GM21360 (cell line): ENCODE data around the gene GUCY1A2.

ENCODE experiments used
- ATAC-seq: cut with Tn5 transposase; IDR thresholded peaks from one replicate; pipeline ENCODE4 v1.9.1; 2021; ENCODE audit warnings: mild to moderate bottlenecking, moderate library complexity; ENCODE audit not compliant: unreplicated experiment

The GUCY1A2 gene

DNA sequence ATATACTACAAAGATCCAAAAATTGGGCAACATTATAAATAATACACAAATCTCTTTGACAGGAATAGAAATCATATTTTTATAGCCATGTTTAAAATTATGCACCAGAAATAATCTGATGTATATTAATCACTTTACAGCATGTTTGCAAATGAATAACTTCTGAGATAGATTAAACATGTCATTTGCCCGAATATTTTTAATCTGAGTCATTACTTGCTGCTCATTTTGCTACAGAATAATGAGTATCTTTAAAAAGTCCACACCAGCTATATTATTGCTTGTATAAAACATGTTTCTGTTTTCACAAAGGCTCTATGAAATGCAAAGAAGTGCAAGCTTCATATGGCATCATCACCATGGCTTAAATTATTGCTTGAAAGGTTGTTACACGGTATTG is 336.8 kb downstream of the GUCY1A2 start:
- ATAC-seq: no peak

DNA sequence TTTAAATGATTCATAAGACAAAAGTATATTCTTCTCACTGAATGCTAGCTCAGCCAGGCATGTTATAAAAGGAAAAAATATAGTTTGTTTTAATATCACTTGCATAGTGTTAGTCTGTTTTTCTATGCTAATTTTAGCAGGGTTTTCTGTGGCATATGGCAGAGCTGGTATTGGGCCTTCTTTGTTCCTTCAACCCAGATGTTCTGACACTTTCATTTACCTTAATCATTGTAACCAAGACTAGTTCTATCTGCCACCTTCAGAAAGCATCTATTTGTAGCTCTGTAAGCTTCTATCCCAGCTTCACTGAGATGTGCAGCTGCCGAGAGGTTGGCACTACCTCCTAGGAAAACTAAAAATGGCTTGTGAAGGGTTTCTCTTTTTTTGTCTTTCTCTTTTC is 338.7 kb downstream of the GUCY1A2 start:
- no peak for ATAC-seq

DNA sequence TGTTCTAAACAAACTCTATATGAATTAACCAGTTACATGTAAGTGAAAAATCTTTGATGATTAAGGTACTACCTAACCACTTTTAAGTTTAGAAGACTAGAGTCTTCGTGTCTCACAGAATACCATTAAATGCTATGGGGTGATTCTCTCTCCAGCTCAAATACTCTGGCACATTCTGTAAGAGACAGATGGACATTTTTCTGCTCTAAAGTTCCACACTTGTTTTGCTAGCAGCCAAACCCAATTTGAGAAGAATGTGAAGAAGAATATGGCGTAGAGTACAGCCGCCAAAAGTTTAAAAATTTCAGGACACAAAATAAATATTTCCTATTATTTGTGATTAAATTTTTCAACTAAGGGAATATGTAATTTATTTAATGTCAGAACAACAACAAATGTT is 339.1 kb downstream of the GUCY1A2 start:
- ATAC-seq: no peak

DNA sequence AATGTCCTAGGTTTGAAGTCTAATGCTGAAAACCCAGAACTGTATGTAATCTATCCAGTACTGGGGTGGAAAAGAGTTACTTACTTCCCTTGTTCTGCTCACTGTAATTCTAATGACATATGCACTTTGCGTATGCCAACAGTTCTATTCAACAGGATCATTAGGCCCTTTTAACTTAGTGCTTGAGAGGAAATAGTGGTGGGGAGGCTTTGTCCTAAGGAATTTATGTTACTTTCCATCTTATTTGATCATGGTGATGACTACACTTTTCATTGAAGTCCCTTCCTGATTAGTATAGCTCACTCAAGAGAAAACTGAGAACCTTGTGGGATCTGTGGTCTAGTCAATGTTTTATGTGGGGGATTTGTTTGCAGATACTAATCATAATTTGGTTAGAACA is 348.2 kb downstream of the GUCY1A2 start:
- no peak for ATAC-seq

DNA sequence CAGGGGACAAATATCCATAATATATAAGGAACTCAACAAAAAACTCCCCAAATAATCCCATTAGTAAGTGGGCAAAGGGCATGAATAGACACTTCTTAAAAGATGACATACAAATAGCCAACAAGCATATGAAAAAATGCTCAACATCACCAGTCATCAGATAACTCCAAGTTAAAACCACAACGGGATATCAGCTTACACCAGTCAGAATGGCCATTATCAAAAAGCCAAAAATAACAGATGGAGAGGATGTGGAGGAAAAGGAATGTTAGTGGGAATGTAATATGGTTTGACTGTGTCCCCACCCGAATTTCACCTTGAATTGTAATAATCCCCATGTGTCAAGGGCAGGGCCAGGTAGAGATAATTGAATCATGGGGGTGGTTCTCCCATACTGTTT is 350.1 kb downstream of the GUCY1A2 start:
- no peak for ATAC-seq

DNA sequence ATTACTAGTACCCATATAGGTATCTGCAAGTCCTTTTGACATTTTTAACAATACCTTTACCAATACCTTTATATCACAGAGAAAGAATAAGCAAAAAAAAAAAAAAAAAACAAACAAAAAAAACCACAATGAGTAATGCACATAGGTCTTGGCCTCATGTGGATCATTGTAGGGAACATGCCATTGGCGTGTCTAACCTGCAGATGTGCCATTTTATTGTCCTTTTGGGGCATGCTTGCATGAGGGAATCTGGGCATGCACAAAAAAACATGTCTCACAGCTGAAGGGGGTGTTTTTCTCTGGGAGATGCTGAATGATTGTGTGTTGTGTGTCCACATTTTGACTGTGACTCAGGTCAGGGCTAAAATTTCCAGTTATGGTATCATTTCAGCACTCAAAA is 361.6 kb downstream of the GUCY1A2 start:
- no peak for ATAC-seq

DNA sequence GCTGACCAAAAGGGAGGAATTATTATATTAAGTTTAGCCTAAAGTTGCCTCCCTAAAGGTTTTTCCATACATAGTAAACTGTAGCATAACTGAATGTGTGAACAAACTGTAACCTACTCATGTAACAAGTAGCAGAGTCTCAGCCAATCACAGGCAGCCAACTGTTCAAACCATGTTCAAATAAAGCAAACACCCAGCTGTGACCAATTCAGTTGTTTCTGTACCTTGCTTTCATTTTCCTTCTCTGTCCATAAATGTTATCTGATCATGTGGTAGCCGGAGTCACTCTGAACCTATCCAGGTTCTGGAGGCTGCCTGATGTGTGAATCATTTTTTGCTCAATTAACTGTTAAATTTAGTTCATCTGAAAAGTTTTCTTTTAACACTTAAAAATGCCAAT is 373.5 kb downstream of the GUCY1A2 start:
- ATAC-seq: no peak

DNA sequence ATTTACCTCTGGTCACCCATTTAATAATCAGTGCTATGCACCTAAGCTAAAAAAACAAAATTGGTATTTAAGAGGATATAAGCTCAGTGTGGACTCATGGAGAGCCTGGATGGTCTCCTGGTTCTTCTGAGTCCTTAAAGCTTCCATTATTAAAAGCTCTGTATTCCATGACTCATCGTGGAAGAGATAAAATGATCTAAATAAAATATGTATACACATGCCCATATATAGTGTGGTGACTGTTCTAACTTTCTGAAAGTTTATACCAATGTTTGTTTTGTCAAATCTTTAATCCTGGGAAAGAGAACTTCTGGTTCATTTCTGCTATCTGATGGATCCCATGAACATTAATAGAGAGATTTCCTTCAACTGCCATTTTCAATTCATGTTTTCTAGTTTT is 375.9 kb downstream of the GUCY1A2 start:
- no peak for ATAC-seq

DNA sequence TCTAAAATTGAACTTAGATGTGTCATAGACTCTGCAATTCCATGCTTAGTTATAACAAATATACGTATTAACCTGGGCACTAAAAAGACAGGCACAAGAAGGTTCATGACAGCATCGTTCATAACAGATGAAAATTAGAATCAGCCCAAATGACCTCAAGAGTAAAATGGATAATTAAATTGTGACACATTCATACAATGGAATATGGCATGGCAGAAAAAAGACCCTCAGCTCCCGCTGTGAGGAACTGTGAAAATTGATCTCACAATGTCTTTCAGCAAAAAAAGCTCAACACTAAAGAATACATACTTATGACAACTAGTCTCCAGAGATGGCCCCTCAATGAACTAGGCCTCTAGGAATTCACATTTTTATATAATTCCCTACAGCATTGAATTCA is 386.0 kb downstream of the GUCY1A2 start:
- no peak for ATAC-seq

DNA sequence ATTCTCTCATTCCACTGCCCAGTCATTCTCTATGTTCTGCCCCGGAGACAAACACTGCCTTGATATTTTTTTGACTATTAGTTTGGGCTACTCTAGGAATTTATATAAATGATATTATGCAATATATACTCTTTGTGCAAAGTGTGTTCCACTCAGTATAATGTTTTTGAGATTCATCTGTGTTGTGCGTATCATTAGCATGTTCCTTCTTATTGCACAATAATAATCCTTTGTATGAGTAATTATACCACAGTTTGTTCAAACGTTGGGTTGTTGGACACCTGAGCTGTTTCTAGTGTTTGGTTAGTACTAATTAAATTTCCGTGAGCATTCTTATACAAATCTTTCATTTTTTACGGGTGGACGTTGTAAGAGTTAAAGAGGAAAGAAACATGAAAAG is 390.6 kb downstream of the GUCY1A2 start:
- ATAC-seq: no peak

DNA sequence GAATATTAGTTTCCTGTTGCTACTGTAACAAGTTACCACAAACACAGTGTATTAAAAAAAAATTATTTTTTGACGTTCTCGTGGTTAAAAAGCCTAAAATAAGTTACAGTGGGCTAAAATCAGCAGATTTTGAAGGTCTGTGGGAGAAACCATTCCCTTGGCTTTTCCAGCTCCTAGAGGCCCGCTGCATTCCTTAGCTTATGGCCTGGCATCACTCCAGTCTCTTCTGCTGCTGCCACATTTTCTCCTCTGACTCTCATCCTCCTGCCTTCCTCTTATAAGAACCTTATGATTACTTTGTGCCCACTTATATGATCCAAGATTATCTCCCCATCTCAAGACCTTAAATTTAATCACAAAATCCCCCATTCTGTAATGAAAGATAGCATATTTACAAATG is 392.7 kb downstream of the GUCY1A2 start:
- ATAC-seq: no peak

DNA sequence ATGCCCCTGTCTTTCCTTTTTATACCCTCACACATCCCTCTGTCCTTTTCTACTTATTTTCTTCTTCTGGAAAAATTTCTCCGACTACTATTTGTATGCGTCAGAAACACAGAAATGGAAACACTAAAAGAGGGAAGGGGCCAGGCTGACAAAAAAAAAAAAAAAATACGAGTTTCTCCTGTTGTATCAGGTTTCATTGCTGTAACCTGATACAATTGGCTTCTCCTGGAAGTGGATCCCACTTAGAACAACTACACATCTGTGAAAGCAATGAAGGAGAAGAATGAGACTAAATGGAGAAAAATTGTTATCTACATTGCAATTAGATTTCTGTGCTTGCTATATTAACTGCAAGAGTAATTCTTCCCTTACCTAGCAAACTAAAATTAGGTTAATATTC is 393.9 kb downstream of the GUCY1A2 start:
- no peak for ATAC-seq
